ENCODE data around the gene TMEM272.
A peak's percentile ranks its signal among the peaks of the same experiment; 100 is the strongest.

DNA sequence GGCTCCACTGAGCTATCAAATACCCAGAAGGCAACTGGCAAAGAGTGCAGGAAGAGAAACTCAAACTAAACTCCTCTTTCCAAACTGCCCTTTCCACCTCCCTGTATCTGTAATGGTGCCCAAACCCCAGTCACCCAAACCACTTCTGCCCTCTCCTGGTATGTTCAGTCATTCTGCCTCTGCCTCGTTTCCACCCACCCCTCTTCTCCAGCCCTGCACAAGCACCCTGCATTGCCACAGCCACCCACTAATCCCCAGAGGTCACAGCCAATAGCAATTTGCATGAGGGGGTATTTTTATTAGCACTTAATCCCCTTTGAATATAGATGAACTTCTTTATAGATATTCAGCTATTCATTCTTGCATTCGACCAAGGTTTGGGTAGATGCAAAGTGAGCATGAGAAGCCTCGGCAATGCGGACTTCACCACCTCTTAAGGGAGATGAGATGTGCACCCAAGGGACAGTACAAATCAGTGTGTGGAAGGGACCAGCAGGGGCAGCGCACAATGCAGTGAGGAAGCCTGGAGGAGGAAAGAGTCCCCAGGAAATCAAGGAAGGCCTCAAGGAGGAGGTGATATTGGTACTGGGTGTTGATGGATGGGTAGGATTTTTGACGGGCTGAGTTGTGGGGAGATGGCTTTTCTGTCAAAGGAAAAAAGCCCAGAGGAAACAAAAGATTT lies 12.4 kb downstream of the TMEM272 start:
- TF ChIP-seq CTCF (IDR thresholded peaks at IDR 0.05) (peak; percentile 40), REST (IDR thresholded peaks at IDR 0.05; ENCODE audit: insufficient read depth in 1 of 2, low read depth in 2 of 2, low read length in 1 of 2) (no peak), POLR2AphosphoS5 (IDR thresholded peaks at IDR 0.05; ENCODE audit: low read depth, low read length) (no peak)

Measured in Panc1 (cell line).